ENCODE measurements around the gene RDM1.
"Not testable (repeated sequence)": the region's sequence is repeated elsewhere in the genome, so short reads cannot be mapped to it uniquely, and the experiment has no call there.

RDM1 gene

DNA sequence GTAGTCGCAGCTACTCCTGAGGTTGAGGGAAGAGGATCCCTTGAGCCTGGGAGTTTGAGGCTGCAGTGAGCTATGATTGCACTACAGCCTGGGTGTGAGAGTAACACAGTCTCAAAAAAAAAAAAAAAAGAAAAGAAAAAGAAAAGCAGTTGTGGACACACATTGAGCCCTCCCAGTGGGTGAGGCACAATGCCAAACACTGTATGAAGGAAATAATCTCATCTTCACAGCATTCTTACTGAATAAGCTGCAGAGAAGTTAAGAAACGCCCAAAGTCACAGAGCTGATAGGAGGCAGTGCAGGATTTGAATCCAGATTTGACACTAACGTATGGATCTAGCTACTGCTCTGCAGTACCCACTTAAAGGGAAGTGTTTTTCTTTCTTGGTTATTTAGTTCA, 18.8 kb upstream of the RDM1 start:
- no peak overlapping the region for H3K4me3 ChIP-seq (replicated peaks; ENCODE audit: low read depth, low read length)
- no peak for DNase-seq (ENCODE audit: extremely low read depth, low read depth)
- TF ChIP-seq, protein P1, sequence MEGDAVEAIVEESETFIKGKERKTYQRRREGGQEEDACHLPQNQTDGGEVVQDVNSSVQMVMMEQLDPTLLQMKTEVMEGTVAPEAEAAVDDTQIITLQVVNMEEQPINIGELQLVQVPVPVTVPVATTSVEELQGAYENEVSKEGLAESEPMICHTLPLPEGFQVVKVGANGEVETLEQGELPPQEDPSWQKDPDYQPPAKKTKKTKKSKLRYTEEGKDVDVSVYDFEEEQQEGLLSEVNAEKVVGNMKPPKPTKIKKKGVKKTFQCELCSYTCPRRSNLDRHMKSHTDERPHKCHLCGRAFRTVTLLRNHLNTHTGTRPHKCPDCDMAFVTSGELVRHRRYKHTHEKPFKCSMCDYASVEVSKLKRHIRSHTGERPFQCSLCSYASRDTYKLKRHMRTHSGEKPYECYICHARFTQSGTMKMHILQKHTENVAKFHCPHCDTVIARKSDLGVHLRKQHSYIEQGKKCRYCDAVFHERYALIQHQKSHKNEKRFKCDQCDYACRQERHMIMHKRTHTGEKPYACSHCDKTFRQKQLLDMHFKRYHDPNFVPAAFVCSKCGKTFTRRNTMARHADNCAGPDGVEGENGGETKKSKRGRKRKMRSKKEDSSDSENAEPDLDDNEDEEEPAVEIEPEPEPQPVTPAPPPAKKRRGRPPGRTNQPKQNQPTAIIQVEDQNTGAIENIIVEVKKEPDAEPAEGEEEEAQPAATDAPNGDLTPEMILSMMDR (IDR thresholded peaks at IDR 0.05; ENCODE audit: low read depth, low read length, missing control alignments): no peak

DNA sequence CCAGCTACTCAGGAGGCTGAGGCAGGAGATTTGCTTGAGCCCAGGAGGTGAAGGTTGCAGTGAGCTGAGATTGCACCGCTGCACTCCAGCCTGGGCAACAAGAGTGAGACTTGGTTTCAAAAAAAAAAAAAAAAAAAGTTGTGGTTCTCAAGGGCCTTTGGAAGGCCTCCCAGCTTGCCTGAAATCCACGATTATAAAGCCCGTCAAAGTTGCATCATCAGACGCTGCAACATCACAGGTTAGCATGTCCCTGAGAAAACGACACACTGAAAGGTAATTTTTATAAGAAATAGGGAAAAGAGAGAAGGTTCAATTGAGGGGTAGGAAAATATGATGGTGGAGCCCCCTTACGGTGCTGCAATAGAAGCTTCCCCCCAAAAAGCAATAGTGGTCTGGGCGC, 17.5 kb upstream of the RDM1 start:
- H3K4me3 ChIP-seq (replicated peaks; ENCODE audit: low read depth, low read length): no peak overlapping the region
- DNase-seq (ENCODE audit: extremely low read depth, low read depth): no peak
- TF ChIP-seq, protein P1 (IDR thresholded peaks at IDR 0.05; ENCODE audit: low read depth, low read length, missing control alignments): no peak

DNA sequence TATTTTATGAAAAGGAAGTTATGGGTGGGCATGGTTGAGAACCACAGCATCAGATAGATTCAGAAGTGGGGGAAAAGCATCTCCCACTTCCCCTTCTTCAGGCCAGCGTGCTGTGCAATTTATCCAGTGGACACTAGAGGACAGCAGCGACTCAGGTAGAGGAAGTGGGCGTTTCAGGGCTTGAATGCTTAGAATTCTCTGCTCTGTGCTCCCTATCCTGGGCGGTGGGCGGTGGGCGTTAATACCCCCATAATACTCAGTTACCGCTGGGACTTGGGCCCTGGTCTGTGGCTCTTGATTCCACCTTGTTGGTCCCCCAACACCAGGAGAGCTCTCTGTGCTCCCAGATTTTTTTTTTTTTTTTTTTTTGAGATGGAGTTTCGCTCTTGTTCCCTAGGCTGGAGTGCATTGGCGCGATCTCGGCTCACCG, 16.6 kb upstream of the RDM1 start:
- DNase-seq (ENCODE audit: extremely low read depth, low read depth): no peak
- no peak overlapping the region for H3K4me3 ChIP-seq (replicated peaks; ENCODE audit: low read depth, low read length)
- TF ChIP-seq, protein P1 (IDR thresholded peaks at IDR 0.05; ENCODE audit: low read depth, low read length, missing control alignments): peak; percentile 74

DNA sequence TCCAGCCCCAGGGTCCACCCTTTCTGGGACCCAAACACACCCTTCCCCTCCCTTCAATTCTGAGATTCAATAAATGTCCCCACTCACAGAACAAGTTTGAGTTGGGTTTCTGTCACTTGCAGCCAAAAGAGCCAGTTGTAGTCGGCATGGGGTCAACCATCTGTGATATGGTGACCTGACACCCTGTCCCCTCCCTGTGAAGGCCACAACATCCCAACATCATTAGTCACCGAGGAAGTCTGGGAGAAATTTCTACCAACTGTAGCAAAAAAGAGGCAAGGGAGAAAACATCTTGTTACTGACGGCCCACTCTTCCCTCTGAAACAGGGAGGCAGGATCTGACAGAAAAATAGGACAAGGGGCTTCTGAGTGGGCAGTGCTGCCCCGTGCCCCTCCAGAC, 13.6 kb upstream of the RDM1 start:
- TF ChIP-seq, protein P1 (IDR thresholded peaks at IDR 0.05; ENCODE audit: low read depth, low read length, missing control alignments): no peak
- DNase-seq (ENCODE audit: extremely low read depth, low read depth): no peak
- no peak overlapping the region for H3K4me3 ChIP-seq (replicated peaks; ENCODE audit: low read depth, low read length)

DNA sequence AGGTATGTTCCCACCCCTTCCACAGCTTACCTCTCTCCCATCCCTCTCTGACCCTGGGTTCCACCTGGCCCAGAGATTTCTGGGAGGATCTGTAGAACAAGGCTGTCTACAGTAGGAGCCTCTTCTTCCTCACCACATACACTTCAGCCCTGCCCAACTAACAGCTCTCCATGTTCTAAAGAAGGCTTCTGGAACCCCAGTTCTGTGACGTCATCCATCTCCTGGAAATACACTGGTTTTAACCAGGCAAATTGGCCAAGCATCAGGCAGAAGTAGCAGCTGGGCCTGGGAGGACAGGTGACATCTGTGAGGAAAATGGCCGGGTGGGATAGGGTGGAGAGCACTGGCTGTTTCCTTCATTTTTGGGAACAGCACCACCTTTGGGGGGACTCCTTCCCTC, 13.0 kb upstream of the RDM1 start, which contains the start of gene LYZL6:
LYZL6 (minus strand) TSS at position 177 of the 400 bp plus-strand sequence. CDS start 4,357 bp downstream, outside the sequence.
- TF ChIP-seq, protein P1 (IDR thresholded peaks at IDR 0.05; ENCODE audit: low read depth, low read length, missing control alignments): no peak
- no peak for DNase-seq (ENCODE audit: extremely low read depth, low read depth)
- H3K4me3 ChIP-seq (replicated peaks; ENCODE audit: low read depth, low read length): no peak within 1 kb of the TSS

DNA sequence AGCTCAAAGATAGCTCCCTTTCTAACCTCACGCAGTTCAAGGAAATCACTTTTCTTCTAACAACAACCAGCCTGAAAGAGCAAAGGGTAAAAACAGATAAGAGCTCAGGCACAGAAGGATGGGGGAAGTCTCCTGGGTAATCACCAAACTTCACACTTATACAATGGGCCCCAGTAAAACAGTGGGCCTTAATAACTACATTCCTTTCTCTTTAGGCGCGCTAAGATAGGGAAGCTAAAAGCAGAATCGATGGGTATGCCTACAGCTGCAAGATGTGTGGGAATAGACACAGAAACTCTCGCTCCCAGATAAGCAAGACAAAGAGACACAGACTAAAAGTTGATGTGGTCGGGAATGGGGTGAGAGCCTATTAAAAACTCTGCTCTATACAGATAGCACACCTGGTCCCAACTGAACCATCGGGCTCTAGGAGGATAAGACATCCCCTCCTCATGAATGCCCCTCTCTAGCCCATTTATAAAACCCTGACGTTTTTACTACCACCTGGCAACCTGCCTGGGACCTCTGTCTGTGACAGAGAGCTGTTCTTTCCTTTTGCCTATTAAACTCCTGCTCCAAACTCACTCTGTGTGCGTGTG, 12.1 kb upstream of the RDM1 start:
- TF ChIP-seq, protein P1 (IDR thresholded peaks at IDR 0.05; ENCODE audit: low read depth, low read length, missing control alignments): no peak
- DNase-seq (ENCODE audit: extremely low read depth, low read depth): no peak
- no peak overlapping the region for H3K4me3 ChIP-seq (replicated peaks; ENCODE audit: low read depth, low read length)

DNA sequence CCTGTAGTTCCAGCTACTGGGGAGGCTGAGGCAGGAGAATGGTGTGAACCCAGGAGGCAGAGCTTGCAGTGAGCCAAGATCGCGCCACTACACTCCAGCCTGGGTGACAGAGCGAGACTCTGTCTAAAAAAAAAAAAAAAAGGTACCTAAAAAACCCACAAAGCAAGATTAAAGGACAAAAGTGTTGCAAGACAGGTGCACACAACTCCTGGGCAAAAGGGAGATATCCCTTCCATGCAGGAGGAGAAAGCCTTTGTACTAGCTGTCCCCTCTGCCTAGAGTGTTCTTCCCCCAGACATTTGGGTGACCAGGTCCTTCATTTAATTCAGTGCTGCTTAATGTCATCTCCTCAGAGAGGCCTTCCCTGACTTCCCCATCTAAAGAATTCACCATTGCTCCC, 7.9 kb upstream of the RDM1 start:
- DNase-seq (ENCODE audit: extremely low read depth, low read depth); H3K4me3 ChIP-seq (replicated peaks; ENCODE audit: low read depth, low read length): not testable (repeated sequence)

Data from HFF-Myc (cell line).